WTC11 (cell line): ENCODE measurements around the gene GHITM. TPM values are rescaled to one million over a fixed set of nuclear protein-coding genes. Genes with fewer than 3 reads are reported as not detected.

ENCODE experiments used
- ATAC-seq: fragments of 200-7000 bp; cut with Tn5 transposase; 2 replicates; pipeline ENCODE4 v1.10.0; 2021; ENCODE audit warnings: mild to moderate bottlenecking, moderate library complexity
- CTCF ChIA-PET: fragments of 300-600 bp; sonication (Branson Sonifier 250); formaldehyde crosslinking; loops from one replicate; lab custom pipeline; 2021; ENCODE audit warnings: antibody characterized with exemption; lab: Charles Lee
- POLR2A ChIA-PET: fragments of 350-600 bp; sonication (Branson Sonifier 250); formaldehyde crosslinking; loops from one replicate; lab custom pipeline; 2021; ENCODE audit warnings: antibody characterized with exemption; lab: Charles Lee
- DNase-seq: peaks from one replicate; pipeline ENCODE4 v3.0.0; 2021; ENCODE audit warnings: low spot score
- H3K27ac Mint-ChIP-seq: 2 replicates; pipeline ENCODE4 v1.8.0; 2021; ENCODE audit warnings: mixed read lengths
- H3K27me3 Mint-ChIP-seq: 2 replicates; pipeline ENCODE4 v1.8.0; 2021; ENCODE audit warnings: low read depth, mild to moderate bottlenecking, moderate library complexity, mixed read lengths
- H3K36me3 Mint-ChIP-seq: 2 replicates; pipeline ENCODE4 v1.8.0; 2021; ENCODE audit warnings: mixed read lengths
- H3K4me1 Mint-ChIP-seq: 2 replicates; pipeline ENCODE4 v1.8.0; 2022; ENCODE audit warnings: mixed read lengths
- H3K4me3 Mint-ChIP-seq: 2 replicates; pipeline ENCODE4 v1.8.0; 2021; ENCODE audit warnings: mild to moderate bottlenecking, moderate library complexity, mixed read lengths
- H3K9me3 Mint-ChIP-seq: 2 replicates; pipeline ENCODE4 v1.8.0; 2021; ENCODE audit warnings: mixed read lengths
- ARID4B ChIP-seq: sonication (generic); formaldehyde crosslinking; IDR thresholded peaks from 2 replicates; pipeline ENCODE4 v1.8.0; 2023; ENCODE audit warnings: missing genetic modification reagents, mild to moderate bottlenecking, borderline replicate concordance
- CDX4 ChIP-seq: fragments of 250-450 bp; sonication (Bioruptor Pico); IDR thresholded peaks from 2 replicates; pipeline ENCODE4 v1.9.0; 2021; ENCODE audit warnings: moderate library complexity, mild to moderate bottlenecking, inconsistent platforms, borderline replicate concordance
- E2F5 ChIP-seq: sonication (generic); formaldehyde crosslinking; IDR thresholded peaks from 2 replicates; pipeline ENCODE4 v1.8.1; 2022; ENCODE audit warnings: mild to moderate bottlenecking, moderate library complexity, missing genetic modification reagents
- EMX1 ChIP-seq: fragments of 250-450 bp; sonication (Bioruptor Pico); IDR thresholded peaks from 2 replicates; pipeline ENCODE4 v1.8.0; 2021; ENCODE audit warnings: mild to moderate bottlenecking
- JAZF1 ChIP-seq: fragments of 250-450 bp; sonication (Bioruptor Pico); IDR thresholded peaks from 2 replicates; pipeline ENCODE4 v1.9.0; 2021; ENCODE audit warnings: moderate library complexity, mild to moderate bottlenecking, inconsistent platforms
- KAT7 ChIP-seq: sonication (generic); formaldehyde crosslinking; IDR thresholded peaks from 2 replicates; pipeline ENCODE4 v1.8.1; 2023; ENCODE audit warnings: missing genetic modification reagents, mild to moderate bottlenecking, borderline replicate concordance
- MLX ChIP-seq: sonication (generic); formaldehyde crosslinking; IDR thresholded peaks from 2 replicates; pipeline ENCODE4 v1.8.1; 2023; ENCODE audit warnings: mild to moderate bottlenecking, missing genetic modification reagents, moderate library complexity
- MXD4 ChIP-seq: fragments of 250-450 bp; sonication (Bioruptor Pico); IDR thresholded peaks from 2 replicates; pipeline ENCODE4 v1.8.0; 2021; ENCODE audit warnings: mild to moderate bottlenecking, moderate library complexity, borderline replicate concordance
- NR3C1 ChIP-seq: sonication (generic); formaldehyde crosslinking; conservative IDR thresholded peaks from 2 replicates; pipeline ENCODE4 v1.8.1; 2023; ENCODE audit warnings: low read depth, mild to moderate bottlenecking, missing genetic modification reagents
- RORB ChIP-seq: fragments of 250-450 bp; sonication (Bioruptor Pico); IDR thresholded peaks from 2 replicates; pipeline ENCODE4 v1.9.0; 2021; ENCODE audit warnings: mild to moderate bottlenecking
- SOX15 ChIP-seq: fragments of 250-450 bp; sonication (Bioruptor Pico); IDR thresholded peaks from 2 replicates; pipeline ENCODE4 v1.9.0; 2021; ENCODE audit warnings: mild to moderate bottlenecking
- STAT6 ChIP-seq: sonication (generic); formaldehyde crosslinking; conservative IDR thresholded peaks from 2 replicates; pipeline ENCODE4 v1.8.1; 2023; ENCODE audit warnings: mild to moderate bottlenecking, low read depth, missing genetic modification reagents, moderate library complexity
- TEAD1 ChIP-seq: sonication (generic); formaldehyde crosslinking; IDR thresholded peaks from 2 replicates; pipeline ENCODE4 v1.8.0; 2022; ENCODE audit warnings: mild to moderate bottlenecking, missing genetic modification reagents
- ZNF121 ChIP-seq: sonication (generic); formaldehyde crosslinking; IDR thresholded peaks from 2 replicates; pipeline ENCODE4 v1.8.0; 2023; ENCODE audit warnings: missing genetic modification reagents
- ZNF396 ChIP-seq: fragments of 250-450 bp; sonication (Bioruptor Pico); IDR thresholded peaks from 2 replicates; pipeline ENCODE4 v1.8.0; 2021; ENCODE audit warnings: mild to moderate bottlenecking, moderate library complexity, borderline replicate concordance
- total RNA-seq: library from RNA; stranded (reverse); gene quantifications from 3 replicates; pipeline ENCODE4 v1.2.3, GENCODE V29; 2021

GHITM gene
- total RNA-seq, 1 experiment from 2014 or later = 97.6 TPM

GRCh38 chr10:84193327-84193726 is 54.0 kb downstream of the GHITM start:
- peaks cover 9% of the 10 kb centered on the region; the same call in 1 of the 2 replicates for H3K4me1 Mint-ChIP-seq
- H3K9me3 Mint-ChIP-seq = no peaks in the 10 kb centered on the region
- no peak overlapping the region for H3K27ac Mint-ChIP-seq
- ATAC-seq (no peak), DNase-seq (no peak)
- POLR2A ChIA-PET = interaction anchor here (0.6 kb wide), 1 partner anchor 36 kb away, joined by 3 read pairs; no protein-coding TSS in a partner anchor
- no peak overlapping the region for H3K4me3 Mint-ChIP-seq
- H3K27me3 Mint-ChIP-seq = peaks cover 53% of the 10 kb centered on the region
- no peak for TF ChIP-seq SOX15 (CRISPR knock-in tag)
- TF ChIP-seq MLX (CRISPR knock-in tag) = no peak
- TF ChIP-seq ZNF396 (CRISPR knock-in tag) = no peak
- TF ChIP-seq EMX1 (CRISPR knock-in tag) = no peak
- no peak for TF ChIP-seq MXD4
- TF ChIP-seq JAZF1 (CRISPR knock-in tag) = no peak
- TF ChIP-seq ZNF121 (CRISPR knock-in tag) = no peak
- no peak for TF ChIP-seq RORB
- CTCF ChIA-PET = interaction anchor here (1.6 to 3.1 kb wide), 3 partner anchors 44 to 64 kb away, joined by 5 to 19 read pairs (median 10); no protein-coding TSS in a partner anchor
- H3K36me3 Mint-ChIP-seq = no peaks in the 10 kb centered on the region

- ChIA-PET CTCF (interaction anchor here (0.5 to 3.1 kb wide), 6 partner anchors 9 to 63 kb away, joined by 3 to 19 read pairs (median 6); no protein-coding TSS in a partner anchor), POLR2A (no interaction called here)
- Mint-ChIP-seq H3K4me3 (peak overlapping the region; percentile 57), H3K27ac (no peak overlapping the region), H3K4me1 (peaks cover 9% of the 10 kb centered on the region; the same call in 1 of the 2 replicates), H3K36me3 (no peaks in the 10 kb centered on the region), H3K9me3 (no peaks in the 10 kb centered on the region), H3K27me3 (peaks cover 57% of the 10 kb centered on the region)
- 0 out of 2 replicates have a peak, but pooled peaks have one; percentile 2 for TF ChIP-seq ARID4B (CRISPR knock-in tag)
- TF ChIP-seq E2F5 (CRISPR knock-in tag) = no peak
- 0 out of 2 replicates have a peak, but pooled peaks have one; percentile 6 for TF ChIP-seq NR3C1
- TF ChIP-seq KAT7 = 0 out of 2 replicates have a peak, but pooled peaks have one; percentile 11
- DNase-seq = no peak
- ATAC-seq = peak; percentile 10; the same call in 1 of the 2 replicates
Observed at GRCh38 chr10:84193846-84194423, 54.6 kb downstream of the GHITM start.

- ChIA-PET POLR2A (no interaction called here), CTCF (interaction anchor here (0.5 to 3.1 kb wide), 6 partner anchors 8 to 62 kb away, joined by 3 to 19 read pairs (median 6); no protein-coding TSS in a partner anchor)
- Mint-ChIP-seq H3K36me3 (no peaks in the 10 kb centered on the region), H3K4me1 (peaks cover 9% of the 10 kb centered on the region; the same call in 1 of the 2 replicates), H3K9me3 (no peaks in the 10 kb centered on the region), H3K27me3 (peaks cover 57% of the 10 kb centered on the region), H3K4me3 (peak within 1 kb of the TSS; percentile 68), H3K27ac (no peak within 1 kb of the TSS)
- DNase-seq (peak; percentile 73), ATAC-seq (peak; percentile 85)
- TF ChIP-seq ARID4B (CRISPR knock-in tag) (0 out of 2 replicates have a peak, but pooled peaks have one; percentile 6), CDX4 (no peak), TEAD1 (CRISPR knock-in tag) (0 out of 2 replicates have a peak, but pooled peaks have one; percentile 22), STAT6 (CRISPR knock-in tag) (no peak)
Observed at GRCh38 chr10:84194424-84195043, 55.2 kb downstream of the GHITM start, which contains the start of gene CDHR1. Gene CDHR1, plus strand, starts transcription at chr10:84194537. Its CDS starts 224 bp downstream, at chr10:84194761.
